Glutamatergic neuron (in vitro differentiated cells): Measurements from ENCODE around the gene KDM6A. TPM values are rescaled to one million over a fixed set of nuclear protein-coding genes. Genes with fewer than 3 reads are reported as not detected.

Experiments used
- DNase-seq: peaks from one replicate; pipeline ENCODE4 v3.0.0; 2022
- H3K27ac Mint-ChIP-seq: one replicate; pipeline ENCODE4 v1.8.0; 2020; ENCODE audit warnings: mild to moderate bottlenecking, mixed read lengths, inconsistent platforms; ENCODE audit not compliant: unreplicated experiment
- H3K27me3 Mint-ChIP-seq: one replicate; pipeline ENCODE4 v1.8.0; 2020; ENCODE audit warnings: mild to moderate bottlenecking, moderate library complexity, mixed read lengths, inconsistent platforms; ENCODE audit not compliant: unreplicated experiment
- H3K36me3 Mint-ChIP-seq: one replicate; pipeline ENCODE4 v1.8.0; 2020; ENCODE audit warnings: mild to moderate bottlenecking, mixed read lengths, inconsistent platforms; ENCODE audit not compliant: unreplicated experiment
- H3K4me1 Mint-ChIP-seq: one replicate; pipeline ENCODE4 v1.8.0; 2020; ENCODE audit warnings: mild to moderate bottlenecking, low read depth, mixed read lengths, inconsistent platforms; ENCODE audit not compliant: unreplicated experiment
- H3K4me3 Mint-ChIP-seq: one replicate; pipeline ENCODE4 v1.8.0; 2020; ENCODE audit warnings: mild to moderate bottlenecking, mixed read lengths, inconsistent platforms; ENCODE audit not compliant: unreplicated experiment
- H3K9me3 Mint-ChIP-seq: one replicate; pipeline ENCODE4 v1.8.0; 2020; ENCODE audit warnings: mild to moderate bottlenecking, moderate library complexity, mixed read lengths, inconsistent platforms; ENCODE audit not compliant: unreplicated experiment
- CTCF ChIP-seq: fragments of 200-600 bp; sonication (generic); IDR thresholded peaks from one replicate; pipeline ENCODE4 v1.5.0; 2021; ENCODE audit not compliant: partially characterized antibody, unreplicated experiment
- total RNA-seq: library from RNA; stranded (reverse); fragmentation: NEBNext Ultra II Directional; extraction: Animal tissue kit (Norgen Biotek cat#: 25700); gene quantifications from one replicate; pipeline ENCODE4 v1.2.1, GENCODE V29; 2021; ENCODE audit not compliant: unreplicated experiment

The KDM6A gene
- total RNA-seq, 1 donor from 2014 or later = 26.5 TPM

GRCh38 chrX:44978976-44979375, 106.0 kb downstream of the KDM6A start:
- Mint-ChIP-seq H3K27me3 (peaks cover 1% of the 10 kb centered on the region), H3K36me3 (no peaks in the 10 kb centered on the region), H3K4me1 (no peaks in the 10 kb centered on the region), H3K27ac (no peak overlapping the region), H3K9me3 (peaks cover under 1% of the 10 kb centered on the region), H3K4me3 (no peak overlapping the region)
- no peak for DNase-seq
- no peak for TF ChIP-seq CTCF

GRCh38 chrX:44980403-44980802, 107.4 kb downstream of the KDM6A start:
- Mint-ChIP-seq H3K9me3 (no peaks in the 10 kb centered on the region), H3K36me3 (no peaks in the 10 kb centered on the region), H3K4me1 (no peaks in the 10 kb centered on the region), H3K27me3 (peaks cover 1% of the 10 kb centered on the region), H3K27ac (no peak overlapping the region), H3K4me3 (no peak overlapping the region)
- DNase-seq = no peak
- TF ChIP-seq CTCF = no peak

GRCh38 chrX:44980883-44981282, 107.9 kb downstream of the KDM6A start:
- Mint-ChIP-seq H3K4me3 (no peak overlapping the region), H3K9me3 (no peaks in the 10 kb centered on the region), H3K27me3 (peaks cover 1% of the 10 kb centered on the region), H3K4me1 (no peaks in the 10 kb centered on the region), H3K27ac (no peak overlapping the region), H3K36me3 (no peaks in the 10 kb centered on the region)
- no peak for DNase-seq
- no peak for TF ChIP-seq CTCF

GRCh38 chrX:44989995-44990770, 117.2 kb downstream of the KDM6A start:
- no peaks in the 10 kb centered on the region for H3K4me1 Mint-ChIP-seq
- peaks cover 12% of the 10 kb centered on the region for H3K36me3 Mint-ChIP-seq
- H3K27me3 Mint-ChIP-seq = peaks cover 6% of the 10 kb centered on the region
- H3K9me3 Mint-ChIP-seq = peaks cover 6% of the 10 kb centered on the region
- TF ChIP-seq CTCF = no peak
- no peak for DNase-seq
- no peak overlapping the region for H3K27ac Mint-ChIP-seq
- no peak overlapping the region for H3K4me3 Mint-ChIP-seq

- DNase-seq = no peak
- no peak overlapping the region for H3K4me3 Mint-ChIP-seq
- peaks cover 2% of the 10 kb centered on the region for H3K9me3 Mint-ChIP-seq
- no peak overlapping the region for H3K27ac Mint-ChIP-seq
- peaks cover 12% of the 10 kb centered on the region for H3K36me3 Mint-ChIP-seq
- H3K4me1 Mint-ChIP-seq = peaks cover 1% of the 10 kb centered on the region
- no peak for TF ChIP-seq CTCF
- H3K27me3 Mint-ChIP-seq = peaks cover 6% of the 10 kb centered on the region
These were observed 119.8 kb downstream of the KDM6A start for GRCh38 chrX:44992775-44993174.
